Activated CD4-positive, alpha-beta T cell treated with anti-CD3 and anti-CD28 coated beads for 1 hour (primary cell): Measurements from ENCODE around the gene PELI3.
"Not testable (repeated sequence)": the region's sequence is repeated elsewhere in the genome, so short reads cannot be mapped to it uniquely, and the experiment has no call there.

Experiments used
- DNase-seq: peaks from one replicate; pipeline ENCODE4 v3.0.0-alpha.2; 2020

Gene PELI3

GRCh38 chr11:66448523-66448922, 18.2 kb upstream of the PELI3 start:
- no peak for DNase-seq

DNA sequence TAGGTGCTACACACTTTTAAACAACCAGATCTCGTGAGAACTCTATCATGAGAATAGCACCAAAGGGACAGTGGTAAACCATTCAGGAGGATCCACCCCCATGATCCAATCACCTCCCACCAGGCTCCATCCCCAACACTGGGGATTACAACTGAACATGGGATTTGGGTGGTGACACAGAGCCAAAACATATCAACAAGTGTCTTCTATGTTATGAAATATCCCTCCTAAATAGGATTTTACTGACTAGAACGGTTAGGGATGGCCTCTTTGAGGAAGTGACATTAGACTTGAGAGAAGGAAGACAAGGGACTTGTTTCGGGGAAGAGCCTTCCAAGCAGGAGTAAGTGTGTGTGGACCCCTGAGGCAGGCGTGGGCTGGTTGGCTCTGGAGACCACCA, 16.1 kb upstream of the PELI3 start:
- DNase-seq, result no peak

DNA sequence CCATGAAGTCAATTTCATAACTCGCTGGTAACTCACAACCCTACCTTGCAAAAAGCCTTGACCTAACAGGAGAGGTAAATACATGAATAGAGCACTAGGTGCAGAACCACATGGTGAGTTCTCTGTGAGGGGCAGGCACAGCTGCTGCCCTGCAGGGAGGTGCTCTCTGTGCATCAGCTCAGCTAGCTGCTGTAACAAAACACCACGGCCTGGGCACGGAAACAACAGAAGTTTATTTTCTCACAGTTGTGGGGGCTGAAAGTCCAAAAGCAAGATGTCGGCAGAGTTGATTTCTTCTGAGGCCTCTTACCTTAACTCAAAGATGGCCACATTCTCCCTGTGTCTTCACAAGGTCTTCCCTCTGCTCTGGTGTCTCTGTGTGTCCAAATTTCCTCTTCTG, 15.0 kb upstream of the PELI3 start:
- no peak for DNase-seq

GRCh38 chr11:66454247-66454646, 12.5 kb upstream of the PELI3 start:
- DNase-seq, result no peak

DNA sequence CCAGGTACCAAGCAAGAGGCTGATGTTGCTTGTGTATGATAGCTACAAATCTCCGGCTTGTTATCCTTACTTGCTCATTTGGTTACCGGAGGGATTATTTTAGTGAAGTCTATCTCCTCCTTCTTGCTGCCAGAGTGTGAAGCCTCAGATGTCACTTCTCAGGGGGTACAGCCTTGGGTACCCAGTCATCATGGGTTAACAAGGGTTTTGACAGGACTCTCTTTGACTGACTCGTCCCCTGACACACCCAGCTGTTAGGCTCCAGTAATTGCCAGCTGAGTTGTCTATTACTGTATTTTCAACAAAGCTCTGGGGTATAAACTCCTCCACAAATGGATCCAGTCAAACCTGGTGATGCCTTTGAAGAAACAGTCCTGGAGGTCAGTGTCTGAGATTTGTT, 11.9 kb upstream of the PELI3 start:
- DNase-seq, result no peak

- DNase-seq, result no peak
Measured at GRCh38 chr11:66457826-66458225, 8.9 kb upstream of the PELI3 start.

- DNase-seq, result no peak
Measured at GRCh38 chr11:66459138-66459778, 7.4 kb upstream of the PELI3 start.

- DNase-seq, result no peak
Measured at GRCh38 chr11:66462010-66462409, 4.7 kb upstream of the PELI3 start.

GRCh38 chr11:66462911-66463310, 3.8 kb upstream of the PELI3 start:
- no peak for DNase-seq

- DNase-seq, result not testable (repeated sequence)
Measured at GRCh38 chr11:66464116-66464515, 2.6 kb upstream of the PELI3 start.

DNA sequence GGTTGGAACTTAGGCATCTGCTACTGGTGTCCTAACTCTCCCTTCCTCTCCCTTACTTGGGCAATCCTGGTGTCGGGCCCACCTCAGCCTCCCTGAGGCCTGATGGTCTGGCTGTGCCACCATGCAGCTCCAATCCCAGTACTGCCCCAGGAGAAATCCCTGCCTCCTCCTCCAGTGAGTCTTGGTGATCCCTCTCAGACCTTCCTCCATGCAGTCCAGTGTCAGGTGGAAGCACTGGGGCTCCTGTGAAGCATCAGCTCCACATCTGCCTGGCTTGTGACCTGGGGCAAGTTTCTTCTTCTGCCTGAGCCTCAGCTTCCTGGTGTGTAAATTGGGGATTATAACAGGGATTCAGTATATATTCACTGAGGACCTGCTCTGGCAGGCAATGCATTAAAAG, 1.8 kb upstream of the PELI3 start:
- no peak for DNase-seq

- no peak for DNase-seq
Measured at GRCh38 chr11:66465373-66466224, 1.1 kb upstream of the PELI3 start.

- no peak for DNase-seq
Measured at GRCh38 chr11:66467034-66467659, 442 bp downstream of the PELI3 start.

- no peak for DNase-seq
Measured at GRCh38 chr11:66467756-66468155, 1.1 kb downstream of the PELI3 start.

GRCh38 chr11:66468691-66469090, 2.0 kb downstream of the PELI3 start:
- DNase-seq, result no peak

DNA sequence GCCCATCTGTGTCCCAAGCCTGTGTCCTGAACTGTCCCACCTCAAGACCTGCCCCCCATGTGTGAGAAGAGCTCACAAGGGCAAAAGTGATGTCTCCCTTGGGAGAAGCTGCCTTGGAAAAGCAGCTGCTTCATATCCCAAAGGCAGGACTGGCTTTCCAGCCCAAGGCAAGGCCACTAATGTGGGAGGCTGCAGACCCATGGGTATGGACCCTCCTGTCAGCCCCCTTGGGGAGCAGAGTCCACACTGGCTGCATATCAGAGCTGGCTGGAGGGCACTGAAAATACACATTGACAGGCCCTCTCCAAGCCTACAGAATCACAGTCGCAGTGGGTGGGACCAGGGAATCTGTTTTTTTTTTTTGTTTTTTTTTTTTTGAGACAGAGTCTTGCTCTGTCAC, 2.7 kb downstream of the PELI3 start:
- DNase-seq, result no peak

GRCh38 chr11:66470015-66470414, 3.3 kb downstream of the PELI3 start:
- no peak for DNase-seq

GRCh38 chr11:66471142-66471541, 4.4 kb downstream of the PELI3 start:
- DNase-seq, result no peak

GRCh38 chr11:66472054-66472453, 5.3 kb downstream of the PELI3 start:
- no peak for DNase-seq

- DNase-seq, result no peak
Measured at GRCh38 chr11:66473167-66473566, 6.5 kb downstream of the PELI3 start.

DNA sequence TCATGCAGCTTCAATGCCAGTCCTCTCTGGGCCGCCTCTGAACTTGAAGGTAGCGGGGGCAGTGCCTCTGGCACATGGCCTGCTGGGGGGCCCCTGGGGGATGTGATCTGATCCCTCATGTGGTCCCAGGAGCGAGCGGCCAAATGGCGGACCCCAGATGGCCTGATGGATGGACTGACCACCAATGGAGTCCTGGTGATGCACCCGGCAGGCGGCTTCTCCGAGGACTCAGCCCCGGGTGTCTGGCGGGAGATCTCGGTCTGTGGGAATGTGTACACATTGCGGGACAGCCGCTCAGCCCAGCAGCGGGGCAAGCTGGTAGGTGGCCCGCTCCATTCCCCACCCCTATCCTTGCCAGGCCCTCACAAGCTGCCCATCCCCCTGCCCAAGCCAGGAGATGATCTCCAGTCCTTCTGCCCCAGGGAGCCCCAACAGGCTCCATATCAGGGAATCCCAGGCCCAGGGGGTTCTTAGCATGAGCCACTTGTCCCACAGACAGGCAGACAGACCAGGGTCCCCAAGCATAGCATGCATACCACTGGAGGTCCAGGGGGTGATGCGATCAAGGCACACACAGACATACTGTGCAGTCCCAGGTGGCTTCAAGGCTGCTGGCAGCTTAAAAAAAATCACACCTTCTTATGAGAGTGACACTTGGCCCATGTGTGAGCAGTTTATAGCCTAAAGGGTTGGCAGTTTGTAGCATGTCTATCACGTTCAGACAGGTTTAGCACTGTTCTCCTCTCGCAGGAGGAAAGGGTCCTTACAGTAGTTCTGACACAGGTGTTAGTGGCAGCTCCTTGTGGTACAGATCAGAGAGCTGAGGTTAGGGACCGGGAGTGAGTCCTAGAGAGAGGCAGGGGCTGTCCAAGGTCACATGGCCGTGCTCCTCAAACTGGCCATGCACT, 7.2 kb downstream of the PELI3 start:
- no peak for DNase-seq

- DNase-seq, result no peak
Measured at GRCh38 chr11:66475349-66476172, 8.9 kb downstream of the PELI3 start.
